GM23338 (cell line): ENCODE results near the gene PRKCI. TPM values are rescaled to one million over a fixed set of nuclear protein-coding genes. Genes with fewer than 3 reads are reported as not detected.

Experiments used
- ATAC-seq: fragments of 200-7000 bp; cut with Tn5 transposase; 3 replicates; pipeline ENCODE4 v1.9.1; 2020
- DNase-seq: peaks from one replicate; pipeline ENCODE4 v3.0.0-alpha.2; 2015; ENCODE audit warnings: low spot score
- H2AFZ ChIP-seq: fragments of 200-600 bp; sonication (generic); 2 replicates; pipeline ENCODE4 v1.8.0; 2016; ENCODE audit warnings: antibody characterized with exemption, mild to moderate bottlenecking, moderate library complexity
- H3F3A ChIP-seq: fragments of 200-600 bp; sonication (generic); replicated peaks from 2 replicates; pipeline ENCODE4 v1.8.0; 2017; ENCODE audit warnings: antibody characterized with exemption, mixed run types, low read depth
- H3K27ac ChIP-seq: fragments of 200-600 bp; sonication (generic); 2 replicates; pipeline ENCODE4 v1.6.1; 2016; ENCODE audit warnings: low read depth
- H3K27me3 ChIP-seq: fragments of 200-600 bp; sonication (generic); 2 replicates; pipeline ENCODE4 v1.8.0; 2016; ENCODE audit warnings: mild to moderate bottlenecking, mixed run types, moderate library complexity; ENCODE audit not compliant: insufficient read depth
- H3K36me3 ChIP-seq: fragments of 200-600 bp; sonication (generic); 2 replicates; pipeline ENCODE4 v1.8.0; 2016; ENCODE audit warnings: mild to moderate bottlenecking; ENCODE audit not compliant: insufficient read depth
- H3K4me1 ChIP-seq: fragments of 200-600 bp; sonication (generic); 2 replicates; pipeline ENCODE4 v1.8.0; 2016; ENCODE audit warnings: mild to moderate bottlenecking, moderate library complexity; ENCODE audit not compliant: insufficient read depth
- H3K4me2 ChIP-seq: fragments of 200-600 bp; sonication (generic); 2 replicates; pipeline ENCODE4 v1.7.1; 2017; ENCODE audit warnings: mixed run types
- H3K4me3 ChIP-seq: fragments of 200-600 bp; sonication (generic); 2 replicates; pipeline ENCODE4 v1.6.1; 2016; ENCODE audit warnings: mixed run types
- H3K79me2 ChIP-seq: fragments of 200-600 bp; sonication (generic); replicated peaks from 2 replicates; pipeline ENCODE4 v1.8.0; 2017; ENCODE audit warnings: mild to moderate bottlenecking; ENCODE audit not compliant: insufficient read depth
- H3K9me2 ChIP-seq: fragments of 200-600 bp; sonication (generic); 2 replicates; pipeline ENCODE4 v1.8.0; 2017; ENCODE audit not compliant: insufficient read depth
- H4K20me1 ChIP-seq: fragments of 200-600 bp; sonication (generic); replicated peaks from 2 replicates; pipeline ENCODE4 v1.8.0; 2017; ENCODE audit warnings: mild to moderate bottlenecking; ENCODE audit not compliant: insufficient read depth
- H3K27ac Mint-ChIP-seq: 2 replicates; pipeline ENCODE4 v1.8.0; 2020; ENCODE audit warnings: inconsistent platforms, mild to moderate bottlenecking, moderate library complexity, mixed read lengths
- H3K27me3 Mint-ChIP-seq: 3 replicates; pipeline ENCODE4 v1.8.0; 2022; ENCODE audit warnings: low read depth, mild to moderate bottlenecking, moderate library complexity, mixed read lengths, inconsistent platforms; ENCODE audit not compliant: insufficient read depth, poor library complexity
- H3K36me3 Mint-ChIP-seq: 3 replicates; pipeline ENCODE4 v1.8.0; 2021; ENCODE audit warnings: low read depth, mild to moderate bottlenecking, inconsistent platforms, moderate library complexity, mixed read lengths
- H3K4me1 Mint-ChIP-seq: 3 replicates; pipeline ENCODE4 v1.8.0; 2020; ENCODE audit warnings: mild to moderate bottlenecking, inconsistent platforms, mixed read lengths
- H3K4me3 Mint-ChIP-seq: 3 replicates; pipeline ENCODE4 v1.8.0; 2021; ENCODE audit warnings: moderate library complexity, mild to moderate bottlenecking, inconsistent platforms, mixed read lengths
- H3K9me3 Mint-ChIP-seq: 3 replicates; pipeline ENCODE4 v1.8.0; 2020; ENCODE audit warnings: moderate library complexity, mild to moderate bottlenecking, inconsistent platforms, mixed read lengths
- CREB1 ChIP-seq: fragments of 250-450 bp; sonication (Bioruptor Pico); IDR thresholded peaks from 2 replicates; pipeline ENCODE4 v1.5.0; 2020; ENCODE audit warnings: low read depth, mild to moderate bottlenecking, moderate library complexity
- CTCF ChIP-seq, 2 experiments: fragments of 200-600 bp in 1 of 2; sonication (generic) in 1 of 2; conservative IDR thresholded peaks; 2 replicates each; pipeline versions ENCODE4 v1.5.1 to v1.6.1; 2016 to 2017; ENCODE audit warnings: antibody characterized with exemption in 2 of 2, low read depth in 2 of 2, mild to moderate bottlenecking in 2 of 2, moderate library complexity in 1 of 2
- ETS1 ChIP-seq: IDR thresholded peaks from 2 replicates; pipeline ENCODE4 v1.6.1; 2016; ENCODE audit warnings: antibody characterized with exemption
- EZH2 ChIP-seq: fragments of 200-600 bp; sonication (generic); IDR thresholded peaks from one replicate; pipeline ENCODE4 v1.8.0; 2017; ENCODE audit warnings: antibody characterized with exemption, mild to moderate bottlenecking, low read depth; ENCODE audit not compliant: unreplicated experiment
- EZH2phosphoT487 ChIP-seq: fragments of 200-600 bp; sonication (generic); IDR thresholded peaks from one replicate; pipeline ENCODE4 v1.8.1; 2018; ENCODE audit warnings: antibody characterized with exemption; ENCODE audit not compliant: unreplicated experiment
- JUNB ChIP-seq: IDR thresholded peaks from one replicate; pipeline ENCODE4 v1.6.1; 2016; ENCODE audit warnings: antibody characterized with exemption; ENCODE audit not compliant: unreplicated experiment
- NANOG ChIP-seq: IDR thresholded peaks from 2 replicates; pipeline ENCODE4 v1.6.1; 2016; ENCODE audit warnings: antibody characterized with exemption, borderline replicate concordance
- POLR2AphosphoS5 ChIP-seq: IDR thresholded peaks from 2 replicates; pipeline ENCODE4 v1.6.1; 2016; ENCODE audit warnings: antibody characterized with exemption, low read depth
- REST ChIP-seq: IDR thresholded peaks from one replicate; pipeline ENCODE4 v1.6.1; 2018; ENCODE audit warnings: antibody characterized with exemption; ENCODE audit not compliant: unreplicated experiment
- STAT1 ChIP-seq: IDR thresholded peaks from one replicate; pipeline ENCODE4 v1.6.1; 2016; ENCODE audit warnings: antibody characterized with exemption; ENCODE audit not compliant: unreplicated experiment
- ZNF114 ChIP-seq: fragments of 250-450 bp; sonication (Bioruptor Pico); IDR thresholded peaks from 2 replicates; pipeline ENCODE4 v1.5.0; 2020; ENCODE audit warnings: mild to moderate bottlenecking, moderate library complexity
- ZNF331 ChIP-seq: fragments of 250-450 bp; sonication (Bioruptor Pico); IDR thresholded peaks from 2 replicates; pipeline ENCODE4 v1.5.0; 2020; ENCODE audit warnings: low read depth, mild to moderate bottlenecking, moderate library complexity
- ZNF462 ChIP-seq: fragments of 250-450 bp; sonication (Bioruptor Pico); IDR thresholded peaks from 2 replicates; pipeline ENCODE4 v1.5.0; 2020; ENCODE audit warnings: mild to moderate bottlenecking, moderate library complexity
- polyA plus RNA-seq: library from polyadenylated mRNA; unstranded; fragments of >200 nt; fragmentation: Nextera tagmentation; extraction: Ambion mirVana; gene quantifications from 2 replicates; pipeline ENCODE4 v1.2.1, GENCODE V29; 2016
- total RNA-seq: library from RNA; depleted of rRNA; stranded (reverse); fragments of >200 nt; shearing (Covaris generic); gene quantifications from 2 replicates; pipeline ENCODE4 v1.2.3, GENCODE V29; 2014

PRKCI gene
- total and polyA plus RNA-seq, 2 experiments from 2014 or later: 58.0 to 119 TPM

- H3K36me3 Mint-ChIP-seq: peaks cover 32% of the 10 kb centered on the region
- no peak for TF ChIP-seq JUNB
- no peak for TF ChIP-seq CREB1
- TF ChIP-seq CTCF (conservative IDR thresholded peaks at IDR 0.05; ENCODE audit: low read depth in 2 of 2): no peak
- no peak for TF ChIP-seq ETS1
- no peak for TF ChIP-seq ZNF331 (CRISPR knock-in tag)
- TF ChIP-seq POLR2AphosphoS5: no peak
- no peak for TF ChIP-seq EZH2
- TF ChIP-seq NANOG: no peak
- TF ChIP-seq EZH2phosphoT487: no peak
- no peak for TF ChIP-seq REST
- TF ChIP-seq STAT1: no peak
- no peak for TF ChIP-seq ZNF114
- TF ChIP-seq ZNF462 (CRISPR knock-in tag): no peak
- Histone ChIP-seq H3K4me2 (peak overlapping the region; percentile 88; the same call in 1 of the 2 replicates), H3F3A (no peaks in the 10 kb centered on the region), H3K4me1 (peaks cover 12% of the 10 kb centered on the region), H3K9me2 (no peaks in the 10 kb centered on the region), H3K36me3 (peaks cover 17% of the 10 kb centered on the region), H2AFZ (no peak overlapping the region), H4K20me1 (no peaks in the 10 kb centered on the region), H3K4me3 (peak overlapping the region; percentile 84; the same call in 1 of the 2 replicates), H3K27me3 (no peaks in the 10 kb centered on the region), H3K27ac (no peak overlapping the region; the same call in 1 of the 2 replicates), H3K79me2 (peaks cover 38% of the 10 kb centered on the region)
- H3K4me3 Mint-ChIP-seq: peak overlapping the region; percentile 100
- no peak for DNase-seq
- no peak overlapping the region for H3K27ac Mint-ChIP-seq
- peaks cover 3% of the 10 kb centered on the region for H3K27me3 Mint-ChIP-seq
- ATAC-seq: no peak
- peaks cover 12% of the 10 kb centered on the region for H3K4me1 Mint-ChIP-seq
- H3K9me3 Mint-ChIP-seq: no peaks in the 10 kb centered on the region
Measured at GRCh38 chr3:170179432-170179831, 42.8 kb upstream of the PRKCI start.
